Mucosa of gallbladder (tissue), 1 donor: ENCODE data around the gene SPDEF. TPM values are rescaled to one million over a fixed set of nuclear protein-coding genes. Genes with fewer than 3 reads are reported as not detected.

Experiments
- DNase-seq: peaks from one replicate; pipeline ENCODE4 v3.0.0-alpha.2; 2020; ENCODE audit warnings: low spot score
- total RNA-seq: library from RNA; stranded (reverse); gene quantifications from one replicate; pipeline ENCODE4 v1.2.1, GENCODE V29; 2021
- donor health status: DM: no; HTN: no; CAD: no.

SPDEF gene
- total RNA-seq, 1 donor from 2014 or later: 16.7 TPM

DNA sequence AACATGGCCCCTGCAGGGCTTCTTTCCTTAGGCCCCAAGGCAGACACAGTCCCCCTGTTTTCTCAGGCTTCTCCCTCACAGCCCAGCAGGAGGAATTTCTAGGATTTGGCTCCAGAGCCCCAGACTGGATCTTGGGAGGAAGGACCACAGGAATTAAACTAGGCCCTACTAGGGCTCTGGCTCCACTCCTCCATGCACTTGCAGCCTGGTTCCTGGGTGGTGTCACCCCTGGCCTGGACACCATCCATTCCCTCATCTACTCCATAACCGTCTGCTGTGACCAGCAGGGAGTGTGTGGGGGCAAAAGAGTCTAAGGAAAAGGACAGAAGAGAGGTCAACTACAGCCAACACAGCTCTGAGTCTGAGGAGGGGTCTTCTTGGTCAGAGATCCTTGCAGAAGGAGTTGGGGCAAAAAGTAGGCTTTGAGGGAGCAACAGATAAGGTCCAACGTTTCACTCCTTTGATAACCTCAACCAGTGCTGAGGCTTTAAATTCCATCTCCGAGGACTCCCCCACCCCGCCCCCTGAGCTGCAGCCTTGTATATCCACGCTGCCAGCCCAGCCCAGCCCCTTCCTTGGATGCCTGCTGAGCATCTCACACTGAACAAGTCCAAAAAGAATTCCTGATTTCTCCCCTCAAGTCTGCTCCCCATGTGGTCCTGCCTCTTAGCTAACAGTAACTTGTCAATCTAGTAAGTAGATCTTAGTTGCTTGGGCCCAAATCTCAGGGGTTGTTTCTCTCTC, 27.9 kb upstream of the SPDEF start:
- DNase-seq: no peak

DNA sequence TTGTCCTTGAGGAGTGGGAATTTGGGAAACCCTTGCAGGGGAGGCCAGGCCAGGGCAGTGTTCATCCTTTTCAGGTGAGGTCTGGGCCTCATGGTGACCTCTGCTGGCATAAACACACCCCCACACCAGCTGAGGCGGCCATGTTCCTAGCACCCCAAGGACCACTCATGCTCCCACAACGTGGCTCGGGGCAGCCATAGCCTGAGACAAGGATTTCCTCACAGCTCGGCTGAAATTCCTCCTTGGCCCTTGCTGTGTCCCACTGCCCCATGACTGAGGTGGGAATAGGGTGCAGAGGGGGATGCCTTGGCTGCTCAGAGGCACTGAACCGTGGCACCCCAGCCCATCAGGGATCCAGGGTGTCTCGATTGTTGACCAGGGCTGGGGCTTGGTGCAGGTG, 27.3 kb upstream of the SPDEF start:
- DNase-seq: no peak

DNA sequence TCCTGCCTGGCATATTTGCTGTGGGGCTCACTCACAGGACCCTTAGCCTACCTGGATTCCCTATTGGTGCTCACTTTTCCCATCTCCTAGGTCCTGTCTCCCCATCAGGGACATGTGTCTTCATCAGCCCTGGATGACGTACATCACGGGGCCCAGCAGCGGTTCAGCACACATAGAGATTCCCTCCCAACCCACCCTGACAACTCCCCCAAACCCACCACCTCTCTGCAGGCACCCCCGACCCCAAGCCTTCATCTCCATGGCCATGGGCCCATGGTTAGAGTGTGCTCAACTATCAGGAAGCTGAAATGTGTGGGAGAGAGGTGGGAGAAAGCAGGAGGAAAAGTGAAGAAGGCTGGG, 25.4 kb upstream of the SPDEF start:
- no peak for DNase-seq

DNA sequence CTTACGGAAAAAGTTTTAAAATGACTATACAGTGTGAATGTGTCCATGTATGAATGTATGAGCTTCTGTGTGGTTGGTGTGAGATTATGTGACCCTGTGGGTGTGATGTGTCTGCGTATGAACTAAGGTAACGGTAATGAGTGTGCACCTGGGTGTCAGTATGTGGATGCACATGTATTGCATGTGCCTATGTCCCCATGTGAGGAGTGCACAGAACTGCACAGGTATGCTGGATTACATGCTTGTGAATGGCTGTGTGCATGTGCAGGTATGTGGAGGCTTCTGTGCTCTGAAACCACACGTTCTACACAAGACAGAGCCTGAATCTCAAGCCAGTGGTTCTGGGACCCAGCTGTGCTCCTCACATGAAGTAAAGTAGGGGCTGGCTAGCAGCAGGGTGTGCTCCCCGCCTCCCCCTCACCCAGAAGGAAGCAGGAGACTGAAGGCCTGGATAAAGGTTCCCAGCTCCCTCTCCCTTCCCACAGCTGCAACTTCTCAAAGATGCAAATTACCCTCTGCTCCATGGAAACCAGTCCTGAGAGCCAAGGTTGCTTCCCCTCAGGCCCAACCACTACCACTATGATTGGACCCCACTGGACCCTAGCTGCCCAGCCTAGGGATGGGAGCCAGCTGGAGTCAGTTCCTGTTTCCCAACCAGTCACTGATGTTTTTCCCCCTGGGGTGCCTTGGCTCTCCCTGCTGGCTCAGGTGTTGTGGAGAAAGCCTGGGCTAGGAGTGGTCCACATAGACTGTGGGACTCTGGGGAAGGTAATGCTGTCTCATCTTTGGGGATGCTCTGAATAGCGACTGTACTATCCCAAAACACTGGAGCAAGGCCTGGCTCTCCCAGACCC, 24.8 kb upstream of the SPDEF start:
- DNase-seq: no peak

DNA sequence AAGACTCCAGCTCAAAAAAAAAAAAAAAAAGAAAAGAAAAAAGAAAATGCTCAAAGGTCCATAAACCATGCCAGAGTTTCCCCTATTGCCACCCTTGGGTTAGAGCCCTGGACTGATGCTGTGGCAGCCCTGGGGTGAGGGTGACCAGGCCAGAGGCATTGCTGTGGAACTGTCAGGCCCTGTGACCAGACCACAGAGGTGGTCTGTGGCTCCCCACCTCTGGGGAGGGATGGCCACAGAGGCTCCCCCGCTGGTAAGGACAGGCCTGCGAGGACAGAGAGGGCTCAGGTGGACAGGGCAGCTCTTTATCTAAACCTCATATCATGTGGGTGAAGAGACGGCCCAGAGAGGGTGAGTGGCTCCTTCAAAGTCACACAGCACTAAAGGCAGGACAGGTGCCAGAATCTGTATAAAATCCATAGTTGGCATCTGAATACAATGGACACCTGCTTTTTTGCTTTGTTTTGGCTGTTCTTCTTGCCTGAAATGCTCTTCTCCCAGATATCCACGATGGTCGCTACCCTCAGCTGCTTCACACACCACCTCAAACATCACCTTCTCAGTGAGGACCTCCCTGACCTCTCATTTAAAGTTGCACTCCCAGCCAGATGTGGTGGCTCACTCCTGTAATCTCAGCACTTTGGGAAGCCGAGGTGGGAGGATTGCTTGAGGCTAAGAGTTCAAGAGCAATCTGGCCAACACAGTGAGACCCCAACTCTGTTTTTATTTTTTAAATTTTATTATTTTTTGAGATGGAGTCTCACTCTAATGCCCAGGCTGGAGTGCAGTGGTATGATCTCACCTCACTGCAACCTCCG, 22.5 kb upstream of the SPDEF start:
- no peak for DNase-seq

DNA sequence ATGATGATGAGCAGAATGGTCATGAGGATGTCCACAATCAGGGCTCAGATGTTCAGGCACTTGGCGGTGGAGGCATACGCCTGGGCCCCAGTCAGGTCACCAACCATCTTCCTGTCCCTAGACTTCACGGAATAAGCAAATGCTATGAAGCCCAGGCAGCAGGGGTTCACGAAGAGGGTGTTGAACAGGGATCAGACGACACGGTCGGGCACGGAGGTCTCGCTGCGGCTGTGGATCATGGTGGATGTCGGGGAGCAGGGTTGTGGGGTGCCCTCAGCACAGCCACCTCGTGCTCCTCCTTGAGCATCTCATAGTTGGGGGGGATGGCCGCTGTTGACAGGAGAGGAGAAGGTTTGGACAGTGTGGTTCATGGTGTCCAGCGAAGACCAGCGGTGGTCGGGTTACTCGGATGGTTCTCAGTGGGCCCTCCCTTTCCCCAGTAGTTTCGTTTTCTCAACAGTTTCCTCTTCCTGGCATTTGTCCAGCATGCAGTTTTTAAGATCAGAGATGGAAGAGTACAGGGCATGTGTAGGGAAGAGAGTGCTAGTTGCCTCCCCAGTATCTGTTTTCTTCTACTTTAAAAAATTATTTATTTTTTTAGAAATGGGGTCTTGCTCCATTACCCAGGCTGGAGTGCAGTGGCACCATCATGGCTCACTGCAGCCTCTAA, 20.3 kb upstream of the SPDEF start:
- no peak for DNase-seq

DNA sequence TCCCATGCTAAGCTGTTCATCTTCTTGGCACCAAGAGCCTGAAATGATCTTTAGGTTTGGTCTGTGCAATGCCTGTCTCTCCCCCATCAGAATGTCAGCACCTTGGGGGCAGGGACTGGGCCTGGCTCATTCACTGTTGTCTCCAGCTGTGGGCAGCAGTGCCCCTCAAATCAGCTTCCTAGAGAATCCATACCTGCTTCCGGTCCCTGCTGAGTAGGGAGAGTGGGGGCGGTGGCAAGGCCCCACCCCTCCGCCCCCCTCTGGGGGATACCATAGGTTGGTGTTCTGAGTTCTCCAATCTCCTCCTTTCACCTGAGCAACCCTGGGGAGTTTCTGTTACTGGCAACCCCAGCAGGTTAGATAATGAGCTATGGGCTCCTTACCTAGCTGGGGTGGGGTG, 19.2 kb upstream of the SPDEF start:
- DNase-seq: no peak

DNA sequence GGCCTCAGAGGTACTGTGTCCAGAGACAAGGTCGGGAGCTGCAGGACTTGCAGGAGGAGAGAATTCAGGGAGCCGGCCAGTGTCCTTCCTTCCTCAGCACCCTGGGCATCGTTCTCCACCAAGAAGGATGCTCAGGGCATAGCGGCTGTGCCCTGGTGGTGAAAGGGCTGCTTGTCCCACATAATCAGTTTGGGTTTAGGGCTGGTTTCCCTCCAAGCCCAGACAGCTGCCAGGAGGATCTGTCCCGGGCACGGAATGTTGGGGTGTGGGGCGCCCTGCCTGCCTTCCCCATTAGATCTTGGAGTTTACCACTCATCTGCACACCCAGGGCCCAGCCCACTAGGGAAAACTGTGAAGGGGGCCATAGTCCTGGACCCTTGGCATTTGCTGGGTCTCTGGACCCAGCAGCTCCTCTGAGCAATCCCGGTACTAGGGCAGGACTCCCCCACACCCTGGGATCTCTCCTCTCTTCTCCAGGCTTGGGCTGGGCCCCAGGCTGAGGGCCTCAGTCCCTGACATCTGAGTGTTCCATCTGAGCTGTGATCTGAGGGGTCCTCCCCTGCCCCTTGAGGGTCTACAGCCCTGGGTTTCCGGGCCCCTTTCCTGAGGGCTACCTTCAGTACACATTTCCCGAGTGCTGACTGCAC, 18.6 kb upstream of the SPDEF start:
- no peak for DNase-seq

DNA sequence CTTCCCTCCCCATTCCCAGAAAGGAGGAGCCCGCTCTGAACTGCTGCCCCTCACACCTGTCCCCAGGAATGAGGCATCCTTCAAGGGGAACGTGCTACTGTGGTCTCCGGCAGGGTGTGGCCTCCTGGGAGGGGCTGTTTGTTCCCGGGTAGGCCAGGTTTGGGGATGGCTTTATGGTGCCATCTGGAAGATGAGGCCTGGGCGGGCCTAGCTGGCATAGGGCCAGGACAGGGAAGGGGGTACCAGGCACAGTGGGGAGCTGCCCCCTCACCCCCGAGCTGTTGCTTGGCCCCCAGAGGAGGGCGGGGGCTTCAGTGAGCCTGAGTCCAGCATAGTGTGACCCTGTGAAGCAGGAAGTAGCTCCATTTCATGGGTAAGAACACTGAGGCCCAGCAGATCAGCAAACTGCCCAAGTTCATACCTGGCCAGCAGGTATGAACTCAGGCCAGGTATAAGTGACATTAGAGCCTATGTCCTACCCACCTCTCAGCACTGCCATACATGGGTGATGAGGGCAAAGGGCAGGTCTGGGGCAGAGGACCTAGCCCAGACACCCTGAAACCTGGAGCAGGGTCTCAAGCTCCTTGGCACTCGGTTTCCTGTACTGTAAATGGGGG, 17.5 kb upstream of the SPDEF start:
- no peak for DNase-seq

DNA sequence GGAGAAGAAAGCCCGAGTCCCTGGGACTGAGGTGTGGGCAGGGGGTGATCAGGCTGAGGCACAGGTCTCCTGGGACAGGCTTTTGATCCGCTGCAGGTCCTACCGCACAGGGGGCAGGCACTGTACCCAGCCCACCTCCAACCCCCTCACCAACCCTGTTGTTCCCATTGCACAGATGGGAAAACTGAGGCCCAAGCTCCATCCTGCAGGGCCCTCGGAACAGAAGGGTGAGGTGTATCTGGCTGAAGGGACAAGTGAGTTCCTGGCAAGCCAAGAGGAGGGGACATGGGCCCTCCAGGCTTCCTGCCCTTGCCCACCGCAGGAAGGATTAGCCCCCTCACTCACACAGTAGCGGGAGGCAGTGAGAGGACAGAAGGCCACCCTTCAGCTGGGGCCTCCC, 16.5 kb upstream of the SPDEF start:
- no peak for DNase-seq

DNA sequence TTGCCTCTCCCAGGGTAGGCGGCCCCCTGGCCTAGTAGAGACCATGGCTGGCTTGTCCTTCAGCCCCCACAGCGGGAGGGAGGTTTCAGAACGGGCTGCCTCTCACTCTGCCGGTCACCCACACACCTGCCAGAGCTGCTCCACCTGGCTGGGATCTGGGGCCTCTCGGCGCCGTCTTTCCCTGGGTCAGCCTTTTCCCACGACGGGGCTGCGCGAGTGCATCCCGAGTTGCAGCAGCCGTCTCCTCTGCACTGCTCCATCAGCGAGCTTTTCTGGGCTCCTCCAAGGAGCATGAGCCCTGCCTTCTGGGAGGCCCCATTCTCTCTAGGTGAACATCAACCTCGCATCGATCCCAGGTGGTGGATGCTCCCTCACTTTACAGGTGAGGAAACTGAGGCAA, 15.9 kb upstream of the SPDEF start:
- DNase-seq: no peak

DNA sequence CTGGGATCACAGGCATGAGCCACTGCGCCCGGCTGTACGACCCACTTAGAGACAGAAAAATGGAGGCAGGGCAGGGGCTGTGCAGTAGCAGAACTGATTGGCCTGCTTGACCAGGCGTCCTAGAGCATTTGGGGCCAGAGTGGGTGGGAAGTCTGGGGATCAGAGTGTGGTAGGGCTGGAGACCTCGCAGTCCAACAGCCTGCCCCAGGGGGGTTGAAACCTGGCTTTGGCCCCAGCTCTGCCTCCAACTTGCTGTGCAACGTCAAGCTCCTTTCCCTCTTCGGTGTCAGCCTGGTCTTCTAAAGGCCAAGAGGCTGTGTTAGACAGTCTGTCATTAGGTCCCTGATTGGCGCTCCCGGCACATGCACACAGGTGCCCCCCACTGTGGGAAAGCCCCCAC, 15.3 kb upstream of the SPDEF start:
- no peak for DNase-seq

DNA sequence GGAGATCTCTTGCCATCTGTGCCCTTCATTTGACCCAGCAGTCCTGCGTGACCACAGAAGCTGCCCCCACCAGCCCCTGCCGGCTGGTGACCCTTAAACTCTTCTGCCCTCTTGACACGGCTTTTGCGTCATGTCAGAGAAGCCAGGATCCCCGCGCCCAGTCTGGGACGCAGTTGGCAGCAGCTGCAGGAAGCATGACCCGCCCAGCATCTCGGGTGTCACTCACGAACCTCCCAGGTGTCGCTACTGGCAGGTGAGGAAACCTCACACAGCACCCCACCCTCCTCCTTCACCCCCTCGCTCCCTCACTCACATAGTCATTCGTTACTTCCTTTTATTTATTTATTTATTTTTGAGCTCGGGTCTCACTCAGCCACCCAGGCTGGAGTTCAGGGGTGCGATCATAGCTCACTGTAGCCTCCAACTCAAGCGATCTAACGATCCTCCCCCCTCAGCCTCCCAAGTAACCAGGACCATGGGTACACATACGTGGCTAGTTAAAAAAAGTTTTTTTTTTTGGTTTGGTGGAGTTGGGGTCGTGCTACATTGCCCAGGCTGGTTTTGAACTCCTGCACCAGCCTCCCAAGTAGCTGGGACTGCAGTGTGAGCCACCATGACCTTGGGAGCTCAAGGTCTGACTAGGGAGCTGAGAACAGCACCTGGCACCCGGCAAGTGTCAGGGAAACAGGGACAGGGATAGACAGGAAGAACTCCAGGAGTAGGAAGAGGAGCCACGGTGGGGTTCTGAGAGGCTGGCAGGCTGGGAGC, 14.1 kb upstream of the SPDEF start:
- no peak for DNase-seq

DNA sequence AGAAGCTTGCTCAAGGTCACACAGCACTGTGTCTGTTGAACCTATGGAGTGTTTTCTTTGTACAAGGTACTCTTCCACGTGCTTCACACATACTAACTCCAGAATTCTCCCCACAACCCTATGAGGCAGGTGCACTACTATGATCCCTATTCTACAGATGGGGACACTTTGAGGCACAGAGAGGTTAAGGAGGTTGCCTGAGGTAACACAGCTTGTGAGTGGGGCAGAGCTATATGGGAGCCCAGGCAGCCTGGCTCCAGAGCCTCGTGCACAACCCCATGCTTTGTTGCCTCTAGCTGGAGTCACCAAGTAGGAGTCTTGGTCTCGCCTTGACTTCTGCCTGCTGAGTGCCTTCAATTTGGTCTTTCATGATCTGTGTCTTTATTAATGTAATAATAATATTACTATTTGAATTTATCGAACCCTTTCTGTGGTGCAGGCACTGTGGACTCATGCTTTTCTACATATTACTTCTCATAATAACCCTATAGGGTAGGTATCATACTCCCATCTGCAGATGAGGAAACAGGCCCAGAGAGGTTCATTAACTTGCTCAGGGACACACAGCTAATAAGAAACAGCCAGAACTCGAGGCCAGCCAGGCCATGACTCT, 13.3 kb upstream of the SPDEF start:
- no peak for DNase-seq

DNA sequence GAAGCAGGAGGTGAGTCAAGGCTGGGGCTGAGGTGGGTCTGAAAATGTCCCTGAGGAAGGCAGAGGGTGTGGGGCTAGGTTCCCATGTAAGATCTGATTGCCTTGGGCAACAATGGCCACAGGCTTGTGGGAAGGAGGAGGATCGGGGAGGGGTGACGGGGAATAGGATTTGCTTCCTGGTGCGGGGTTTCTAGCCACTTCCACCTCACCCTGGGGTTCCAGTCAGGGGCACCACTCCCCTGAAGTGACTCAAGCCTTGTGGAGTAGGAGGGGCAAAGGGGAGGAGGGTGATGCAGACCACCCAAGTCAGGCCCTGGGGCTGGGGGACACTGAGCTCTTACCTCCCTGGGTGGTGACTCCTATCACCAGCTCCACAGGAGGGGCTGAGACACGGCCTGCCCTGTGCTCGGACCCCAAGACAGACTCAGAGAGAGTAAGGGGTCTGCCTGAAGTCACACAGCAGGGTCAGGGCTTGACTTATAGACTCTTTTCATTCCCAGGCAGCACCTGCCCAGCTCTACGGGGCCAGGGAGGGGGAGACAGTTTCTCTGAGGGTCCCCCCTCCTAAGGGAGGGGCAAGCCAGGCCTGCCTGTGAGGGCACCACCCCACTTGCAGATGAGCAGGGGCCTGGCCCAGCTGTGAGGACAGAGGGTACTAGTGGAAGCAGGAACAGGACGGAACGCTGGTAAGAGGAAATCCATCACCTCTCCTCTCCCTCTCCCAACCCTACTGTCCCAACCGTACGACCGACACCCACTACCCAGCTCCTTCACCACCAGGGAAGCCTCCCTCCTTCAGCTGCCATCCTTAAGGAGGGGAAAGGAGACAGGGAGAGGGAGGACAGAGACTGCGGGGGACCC, 12.4 kb upstream of the SPDEF start:
- no peak for DNase-seq

DNA sequence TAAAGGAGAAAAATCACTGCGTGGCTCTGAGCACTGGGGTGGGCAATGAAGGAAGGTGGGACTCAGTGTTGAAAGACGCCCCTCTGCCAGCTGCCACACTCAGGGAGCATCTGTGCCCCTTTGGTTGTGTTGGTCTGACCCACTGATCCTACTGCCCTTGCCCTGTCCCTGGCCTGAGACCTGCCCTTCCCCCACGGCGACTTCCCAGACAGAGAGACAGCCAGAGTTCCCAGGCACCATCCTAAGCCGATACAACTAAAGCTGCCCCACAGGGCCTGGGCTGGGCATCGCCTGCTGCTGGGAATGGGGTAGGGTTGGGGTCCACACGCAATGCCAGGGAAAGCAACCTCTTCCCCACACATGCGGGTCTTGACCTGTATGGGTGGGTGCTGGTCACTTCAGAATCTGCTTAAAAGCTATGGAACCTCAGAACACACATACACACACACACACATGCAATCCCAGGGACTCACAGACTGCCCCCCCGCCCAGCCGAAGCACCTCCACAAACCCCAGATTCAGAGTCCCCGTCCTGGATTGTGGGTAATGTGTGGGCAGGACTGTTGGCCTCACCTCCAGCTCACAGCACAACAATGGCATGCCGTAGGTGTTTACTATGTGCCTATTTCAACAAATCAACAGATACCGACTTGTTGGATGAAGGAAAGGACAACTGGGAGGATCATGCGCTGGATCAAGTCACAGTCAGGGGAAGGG, 10.9 kb upstream of the SPDEF start:
- DNase-seq: no peak

DNA sequence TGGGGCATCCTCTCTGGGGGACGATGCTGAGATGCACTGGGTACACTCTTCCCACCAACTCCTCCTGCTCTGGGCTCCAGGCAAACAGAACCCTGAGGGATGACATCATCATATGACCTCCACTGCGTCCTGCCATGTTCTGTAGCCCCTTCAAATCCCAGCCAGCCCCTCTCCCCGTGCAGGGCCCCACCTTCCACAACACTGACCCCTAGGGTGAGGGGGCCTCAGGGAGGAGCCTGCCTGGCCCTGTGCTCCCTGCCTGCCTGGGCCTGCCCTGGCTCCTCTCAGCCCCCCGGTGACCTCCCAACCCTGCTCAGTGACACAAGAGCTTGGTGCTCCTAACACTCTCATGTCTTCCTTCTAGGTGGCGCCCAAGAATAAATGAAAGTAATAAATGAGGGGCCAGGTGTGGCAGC, 9.6 kb upstream of the SPDEF start:
- DNase-seq: no peak

DNA sequence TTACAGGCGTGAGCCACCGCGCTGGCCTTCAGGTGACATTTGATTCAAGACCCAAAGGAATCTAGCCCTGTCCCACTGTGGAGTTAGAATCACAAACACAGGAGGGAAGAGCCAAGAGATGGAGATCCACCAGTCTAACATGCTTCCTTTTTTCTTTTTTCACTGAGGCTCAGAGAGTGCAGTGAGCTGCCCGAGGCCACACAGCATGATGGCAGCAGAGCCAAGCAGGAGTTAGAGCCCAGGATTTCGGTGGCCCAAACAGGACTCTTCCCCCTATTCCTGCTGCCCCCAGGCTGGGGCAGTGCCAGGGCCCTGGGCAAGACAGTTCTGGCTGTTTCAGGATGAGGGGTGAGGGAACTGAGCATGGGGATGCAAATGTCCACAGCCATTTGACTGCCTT, 8.1 kb upstream of the SPDEF start:
- DNase-seq: no peak
